ENCODE data around the gene ARHGAP33.

DNA sequence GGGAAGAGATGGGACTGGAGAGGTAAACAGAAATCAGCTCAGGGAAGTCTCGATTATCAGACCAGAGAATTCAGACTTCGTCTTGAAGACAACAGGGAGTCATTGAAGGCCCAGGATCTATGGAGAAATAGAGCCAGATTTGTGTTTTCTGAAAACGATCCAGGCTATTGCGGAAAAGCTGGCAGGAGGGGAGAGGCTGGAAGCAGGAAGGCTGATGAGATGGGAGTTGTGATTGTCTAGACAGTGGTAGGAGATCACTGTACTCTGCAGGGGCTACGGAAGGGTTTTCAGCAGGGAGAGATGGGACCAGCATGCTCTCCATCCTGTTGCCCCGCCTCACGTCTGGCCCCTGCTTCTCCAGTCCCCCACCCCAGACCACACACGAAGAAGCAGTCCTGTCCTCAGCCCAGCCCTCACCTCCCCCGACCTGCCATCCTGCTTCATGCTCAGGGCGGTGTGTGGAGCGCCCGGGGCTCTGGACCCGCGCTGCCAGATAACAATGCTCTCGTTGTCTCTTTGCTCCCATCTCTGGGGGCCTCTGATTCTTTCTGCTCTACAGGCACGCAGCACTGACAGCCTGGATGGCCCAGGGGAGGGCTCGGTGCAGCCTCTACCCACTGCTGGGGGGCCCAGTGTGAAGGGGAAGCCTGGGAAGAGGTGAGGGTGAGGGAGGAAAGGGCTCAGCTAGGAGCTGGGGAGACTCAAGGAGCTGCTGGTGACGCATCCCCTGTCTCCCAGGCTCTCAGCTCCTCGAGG, 1.9 kb downstream of the ARHGAP33 start:
- TF ChIP-seq, protein P1, sequence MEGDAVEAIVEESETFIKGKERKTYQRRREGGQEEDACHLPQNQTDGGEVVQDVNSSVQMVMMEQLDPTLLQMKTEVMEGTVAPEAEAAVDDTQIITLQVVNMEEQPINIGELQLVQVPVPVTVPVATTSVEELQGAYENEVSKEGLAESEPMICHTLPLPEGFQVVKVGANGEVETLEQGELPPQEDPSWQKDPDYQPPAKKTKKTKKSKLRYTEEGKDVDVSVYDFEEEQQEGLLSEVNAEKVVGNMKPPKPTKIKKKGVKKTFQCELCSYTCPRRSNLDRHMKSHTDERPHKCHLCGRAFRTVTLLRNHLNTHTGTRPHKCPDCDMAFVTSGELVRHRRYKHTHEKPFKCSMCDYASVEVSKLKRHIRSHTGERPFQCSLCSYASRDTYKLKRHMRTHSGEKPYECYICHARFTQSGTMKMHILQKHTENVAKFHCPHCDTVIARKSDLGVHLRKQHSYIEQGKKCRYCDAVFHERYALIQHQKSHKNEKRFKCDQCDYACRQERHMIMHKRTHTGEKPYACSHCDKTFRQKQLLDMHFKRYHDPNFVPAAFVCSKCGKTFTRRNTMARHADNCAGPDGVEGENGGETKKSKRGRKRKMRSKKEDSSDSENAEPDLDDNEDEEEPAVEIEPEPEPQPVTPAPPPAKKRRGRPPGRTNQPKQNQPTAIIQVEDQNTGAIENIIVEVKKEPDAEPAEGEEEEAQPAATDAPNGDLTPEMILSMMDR (IDR thresholded peaks at IDR 0.05): no peak
- TF ChIP-seq YY1 (IDR thresholded peaks at IDR 0.05; ENCODE audit: low read depth): no peak
- TF ChIP-seq, protein P2, sequence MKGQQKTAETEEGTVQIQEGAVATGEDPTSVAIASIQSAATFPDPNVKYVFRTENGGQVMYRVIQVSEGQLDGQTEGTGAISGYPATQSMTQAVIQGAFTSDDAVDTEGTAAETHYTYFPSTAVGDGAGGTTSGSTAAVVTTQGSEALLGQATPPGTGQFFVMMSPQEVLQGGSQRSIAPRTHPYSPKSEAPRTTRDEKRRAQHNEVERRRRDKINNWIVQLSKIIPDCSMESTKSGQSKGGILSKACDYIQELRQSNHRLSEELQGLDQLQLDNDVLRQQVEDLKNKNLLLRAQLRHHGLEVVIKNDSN (IDR thresholded peaks at IDR 0.05; ENCODE audit: borderline replicate concordance, low read depth): no peak
